Measurements from ENCODE around the gene FBXL20. TPM values are rescaled to one million over a fixed set of nuclear protein-coding genes. Genes with fewer than 3 reads are reported as not detected.
A peak's percentile ranks its signal among the peaks of the same experiment; 100 is the strongest.

Gene FBXL20
- total and polyA plus RNA-seq, 5 donors = 4.0 to 12.4 (median 9.6) TPM

GRCh38 chr17:39212195-39212810 is 189.1 kb downstream of the FBXL20 start:
- Histone ChIP-seq H3K4me1 (ENCODE audit: control insufficient read depth, insufficient read depth, low read length) (peaks cover 4% of the 10 kb centered on the region), H3K27me3 (ENCODE audit: control insufficient read depth, insufficient read depth) (no peaks in the 10 kb centered on the region), H3K9me3 (ENCODE audit: control insufficient read depth, low read length) (no peaks in the 10 kb centered on the region), H3K27ac (ENCODE audit: low read length) (peak overlapping the region; percentile 13), H3K4me3 (ENCODE audit: low read length) (no peak overlapping the region)
- intact Hi-C loops (cut with DNase I) = no loop called here
- DNase-seq = peak in 1 of 3 donors; percentile 53
- ATAC-seq = peak; percentile 7 to 20
- 73% methylated on average over 11 of the region's 11 CpGs for WGBS

- H3K27ac ChIP-seq (ENCODE audit: low read length) = no peak overlapping the region
- peak overlapping the region; percentile 6 for H3K4me3 ChIP-seq (ENCODE audit: low read length)
- intact Hi-C loops (cut with DNase I) = no loop called here
- 7% methylated on average over 22 of the region's 22 CpGs for WGBS
- ATAC-seq = no peak
- H3K9me3 ChIP-seq (ENCODE audit: control insufficient read depth, low read length) = no peaks in the 10 kb centered on the region
- peaks cover 4% of the 10 kb centered on the region for H3K4me1 ChIP-seq (ENCODE audit: control insufficient read depth, insufficient read depth, low read length)
- no peak for DNase-seq
- H3K27me3 ChIP-seq (ENCODE audit: control insufficient read depth, insufficient read depth) = no peaks in the 10 kb centered on the region
These were observed 191.4 kb downstream of the FBXL20 start for GRCh38 chr17:39210093-39210434.

GRCh38 chr17:39209317-39210092 is 191.9 kb downstream of the FBXL20 start:
- DNase-seq (peak; percentile 83 to 88 (median 87)), ATAC-seq (peak; percentile 58 to 78)
- Histone ChIP-seq H3K4me3 (ENCODE audit: low read length) (peak overlapping the region; percentile 6), H3K27me3 (ENCODE audit: control insufficient read depth, insufficient read depth) (no peaks in the 10 kb centered on the region), H3K9me3 (ENCODE audit: control insufficient read depth, low read length) (no peaks in the 10 kb centered on the region), H3K4me1 (ENCODE audit: control insufficient read depth, insufficient read depth, low read length) (peaks cover 4% of the 10 kb centered on the region), H3K27ac (ENCODE audit: low read length) (peak overlapping the region; percentile 32)
- 1% methylated on average over 39 of the region's 39 CpGs for WGBS
- intact Hi-C loops (cut with DNase I) = loop anchor here in 2 of 4 donors (5.0 to 10.0 kb wide), 2 partner anchors 33 to 45 kb away; no protein-coding TSS in a partner anchor

- ATAC-seq = no peak
- peaks cover 4% of the 10 kb centered on the region for H3K4me1 ChIP-seq (ENCODE audit: control insufficient read depth, insufficient read depth, low read length)
- no peak overlapping the region for H3K4me3 ChIP-seq (ENCODE audit: low read length)
- intact Hi-C loops (cut with DNase I) = loop anchor here in 2 of 4 donors (5.0 to 10.0 kb wide), 2 partner anchors 33 to 46 kb away; no protein-coding TSS in a partner anchor
- H3K27me3 ChIP-seq (ENCODE audit: control insufficient read depth, insufficient read depth) = no peaks in the 10 kb centered on the region
- H3K9me3 ChIP-seq (ENCODE audit: control insufficient read depth, low read length) = no peaks in the 10 kb centered on the region
- no peak overlapping the region for H3K27ac ChIP-seq (ENCODE audit: low read length)
- peak in 1 of 3 donors; percentile 58 for DNase-seq
- 64% methylated on average over 8 of the region's 8 CpGs for WGBS
These were observed 192.5 kb downstream of the FBXL20 start for GRCh38 chr17:39208893-39209292.

- no peak overlapping the region for H3K27ac ChIP-seq (ENCODE audit: low read length)
- 65% methylated on average over 7 of the region's 7 CpGs for WGBS
- intact Hi-C loops (cut with DNase I) = loop anchor here in 2 of 4 donors (5.0 to 10.0 kb wide), 2 partner anchors 34 to 47 kb away; no protein-coding TSS in a partner anchor
- DNase-seq (no peak), ATAC-seq (no peak)
- no peak overlapping the region for H3K4me3 ChIP-seq (ENCODE audit: low read length)
- peaks cover 4% of the 10 kb centered on the region for H3K4me1 ChIP-seq (ENCODE audit: control insufficient read depth, insufficient read depth, low read length)
- H3K27me3 ChIP-seq (ENCODE audit: control insufficient read depth, insufficient read depth) = no peaks in the 10 kb centered on the region
- H3K9me3 ChIP-seq (ENCODE audit: control insufficient read depth, low read length) = no peaks in the 10 kb centered on the region
These were observed 193.3 kb downstream of the FBXL20 start for GRCh38 chr17:39208136-39208535.

GRCh38 chr17:39205112-39205526 is 196.3 kb downstream of the FBXL20 start:
- DNase-seq (no peak), ATAC-seq (no peak)
- intact Hi-C loops (cut with DNase I) = loop anchor here in 2 of 4 donors (5.0 to 10.0 kb wide), 2 partner anchors 37 to 50 kb away; no protein-coding TSS in a partner anchor
- Histone ChIP-seq H3K4me3 (ENCODE audit: low read length) (no peak overlapping the region), H3K4me1 (ENCODE audit: control insufficient read depth, insufficient read depth, low read length) (peaks cover 7% of the 10 kb centered on the region), H3K9me3 (ENCODE audit: control insufficient read depth, low read length) (no peaks in the 10 kb centered on the region), H3K27ac (ENCODE audit: low read length) (no peak overlapping the region), H3K27me3 (ENCODE audit: control insufficient read depth, insufficient read depth) (no peaks in the 10 kb centered on the region)
- 80% methylated on average over 3 of the region's 3 CpGs for WGBS

- Histone ChIP-seq H3K27ac (ENCODE audit: low read length) (no peak overlapping the region), H3K9me3 (ENCODE audit: control insufficient read depth, low read length) (no peaks in the 10 kb centered on the region), H3K4me1 (ENCODE audit: control insufficient read depth, insufficient read depth, low read length) (peaks cover 4% of the 10 kb centered on the region), H3K4me3 (ENCODE audit: low read length) (no peak overlapping the region), H3K27me3 (ENCODE audit: control insufficient read depth, insufficient read depth) (no peaks in the 10 kb centered on the region)
- intact Hi-C loops (cut with DNase I) = loop anchor here in 1 of 4 donors (10.0 kb wide), 1 partner anchor 51 kb away; no protein-coding TSS in a partner anchor
- no peak for DNase-seq
- WGBS = 83% methylated on average over 8 of the region's 8 CpGs
- no peak for ATAC-seq
These were observed 197.2 kb downstream of the FBXL20 start for GRCh38 chr17:39204245-39204644.

Other genes starting within 250 kb of the FBXL20 start
- gene PLXDC1, start 250.0 kb downstream of the FBXL20 start, total RNA-seq = 10 to 100 TPM in 1 of 4 donors, 1 to 10 TPM in 3; 4.4 to 14.6 (median 5.8) TPM
- gene PLXDC1, start 250.0 kb downstream of the FBXL20 start, polyA plus RNA-seq = 13.0 TPM
- gene ARL5C, start 235.5 kb downstream of the FBXL20 start, total RNA-seq = not detected
- gene ARL5C, start 235.5 kb downstream of the FBXL20 start, polyA plus RNA-seq = not detected
- 10 to 100 TPM in 1 of 4 donors, 1 to 10 TPM in 3; 5.8 to 10.8 (median 8.0) TPM for gene CACNB1, start 204.0 kb downstream of the FBXL20 start, total RNA-seq
- gene CACNB1, start 204.0 kb downstream of the FBXL20 start, polyA plus RNA-seq = 6.4 TPM
- gene RPL19, start 201.3 kb downstream of the FBXL20 start, total RNA-seq = 1,000 to 10,000 TPM; 1,060 to 1,177 (median 1,099) TPM
- gene RPL19, start 201.3 kb downstream of the FBXL20 start, polyA plus RNA-seq = 1,781 TPM
- 1 to 10 TPM; 2.5 to 3.7 (median 3.1) TPM for gene STAC2, start 175.7 kb downstream of the FBXL20 start, total RNA-seq
- 6.9 TPM for gene STAC2, start 175.7 kb downstream of the FBXL20 start, polyA plus RNA-seq
- gene MED1, start 49.6 kb upstream of the FBXL20 start, total RNA-seq = 10 to 100 TPM; 21.4 to 25.8 (median 23.5) TPM
- 8.9 TPM for gene MED1, start 49.6 kb upstream of the FBXL20 start, polyA plus RNA-seq
- gene CDK12, start 59.9 kb upstream of the FBXL20 start, total RNA-seq = 10 to 100 TPM; 24.9 to 27.9 (median 25.9) TPM
- gene CDK12, start 59.9 kb upstream of the FBXL20 start, polyA plus RNA-seq = 8.2 TPM
- gene NEUROD2, start 206.3 kb upstream of the FBXL20 start, total RNA-seq = not detected
- not detected for gene NEUROD2, start 206.3 kb upstream of the FBXL20 start, polyA plus RNA-seq
- gene PPP1R1B, start 225.3 kb upstream of the FBXL20 start, total RNA-seq = 1 to 10 TPM; 2.0 to 6.6 (median 2.4) TPM
- 4.4 TPM for gene PPP1R1B, start 225.3 kb upstream of the FBXL20 start, polyA plus RNA-seq
- gene STARD3, start 235.5 kb upstream of the FBXL20 start, total RNA-seq = 10 to 100 TPM; 19.2 to 26.2 (median 22.9) TPM
- gene STARD3, start 235.5 kb upstream of the FBXL20 start, polyA plus RNA-seq = 22.7 TPM

Data from right cardiac atrium (tissue), 5 donors.